Activated T-cell treated with anti-CD3 and anti-CD28 coated beads for 24 hours (primary cell): Measurements from ENCODE around the gene DENR.

ENCODE experiments used
- DNase-seq: peaks from one replicate; pipeline ENCODE4 v3.0.0-alpha.2; 2020; ENCODE audit warnings: low read depth

DENR gene

GRCh38 chr12:122820138-122820537 is 67.5 kb downstream of the DENR start:
- DNase-seq: no peak
